ENCODE results near the gene LARP7.

LARP7 gene

GRCh38 chr4:112680996-112681395 is 44.1 kb downstream of the LARP7 start:
- TF ChIP-seq TEAD4 (IDR thresholded peaks at IDR 0.05) (no peak), YY1 (IDR thresholded peaks at IDR 0.05; ENCODE audit: low read depth) (no peak), EP300 (IDR thresholded peaks at IDR 0.05; ENCODE audit: borderline replicate concordance) (no peak), RAD21 (IDR thresholded peaks at IDR 0.05; ENCODE audit: low read depth) (no peak), CREB1 (IDR thresholded peaks at IDR 0.05; ENCODE audit: low read depth) (no peak), CEBPB (IDR thresholded peaks at IDR 0.05) (no peak), USF1 (IDR thresholded peaks at IDR 0.05) (no peak), MAX (IDR thresholded peaks at IDR 0.05) (no peak), REST (IDR thresholded peaks at IDR 0.05; ENCODE audit: low read depth) (no peak), EGR1 (IDR thresholded peaks at IDR 0.05) (no peak), TAF1 (IDR thresholded peaks at IDR 0.05; ENCODE audit: low read depth) (no peak), ZBTB7A (IDR thresholded peaks at IDR 0.05; ENCODE audit: low read depth) (no peak), NFIC (IDR thresholded peaks at IDR 0.05) (no peak), TCF12 (IDR thresholded peaks at IDR 0.05; ENCODE audit: low read depth) (no peak)

GRCh38 chr4:112693507-112693906 is 56.6 kb downstream of the LARP7 start:
- no peak for TF ChIP-seq EGR1 (IDR thresholded peaks at IDR 0.05)
- TF ChIP-seq TAF1 (IDR thresholded peaks at IDR 0.05; ENCODE audit: low read depth) = no peak
- no peak for TF ChIP-seq EP300 (IDR thresholded peaks at IDR 0.05; ENCODE audit: borderline replicate concordance)
- TF ChIP-seq ZBTB7A (IDR thresholded peaks at IDR 0.05; ENCODE audit: low read depth) = no peak

- TF ChIP-seq REST (IDR thresholded peaks at IDR 0.05; ENCODE audit: low read depth) (no peak), RAD21 (IDR thresholded peaks at IDR 0.05; ENCODE audit: low read depth) (no peak)
Measured at GRCh38 chr4:112700679-112701078, 63.7 kb downstream of the LARP7 start.

- no peak for TF ChIP-seq FOXM1 (IDR thresholded peaks at IDR 0.05; ENCODE audit: borderline replicate concordance, low read depth)
- no peak for TF ChIP-seq CREB1 (IDR thresholded peaks at IDR 0.05; ENCODE audit: low read depth)
- no peak for TF ChIP-seq USF1 (IDR thresholded peaks at IDR 0.05)
- no peak for TF ChIP-seq REST (IDR thresholded peaks at IDR 0.05; ENCODE audit: low read depth)
- TF ChIP-seq CEBPB (IDR thresholded peaks at IDR 0.05) = no peak
Measured at GRCh38 chr4:112702892-112703291, 65.9 kb downstream of the LARP7 start.

GRCh38 chr4:112704322-112704721 is 67.4 kb downstream of the LARP7 start:
- TF ChIP-seq MAX (IDR thresholded peaks at IDR 0.05) (no peak), REST (IDR thresholded peaks at IDR 0.05; ENCODE audit: low read depth) (no peak), CEBPB (IDR thresholded peaks at IDR 0.05) (no peak), FOXM1 (IDR thresholded peaks at IDR 0.05; ENCODE audit: borderline replicate concordance, low read depth) (no peak), TAF1 (IDR thresholded peaks at IDR 0.05; ENCODE audit: low read depth) (no peak), RAD21 (IDR thresholded peaks at IDR 0.05; ENCODE audit: low read depth) (no peak), USF1 (IDR thresholded peaks at IDR 0.05) (no peak), ZBTB7A (IDR thresholded peaks at IDR 0.05; ENCODE audit: low read depth) (no peak), CREB1 (IDR thresholded peaks at IDR 0.05; ENCODE audit: low read depth) (no peak), EGR1 (IDR thresholded peaks at IDR 0.05) (no peak), TCF12 (IDR thresholded peaks at IDR 0.05; ENCODE audit: low read depth) (no peak), NFIC (IDR thresholded peaks at IDR 0.05) (no peak), EP300 (IDR thresholded peaks at IDR 0.05; ENCODE audit: borderline replicate concordance) (no peak), YY1 (IDR thresholded peaks at IDR 0.05; ENCODE audit: low read depth) (no peak), TEAD4 (IDR thresholded peaks at IDR 0.05) (no peak)
